Measurements from ENCODE around the gene ROCK2.
"Not testable (repeated sequence)": the region's sequence is repeated elsewhere in the genome, so short reads cannot be mapped to it uniquely, and the experiment has no call there.

The ROCK2 gene

DNA sequence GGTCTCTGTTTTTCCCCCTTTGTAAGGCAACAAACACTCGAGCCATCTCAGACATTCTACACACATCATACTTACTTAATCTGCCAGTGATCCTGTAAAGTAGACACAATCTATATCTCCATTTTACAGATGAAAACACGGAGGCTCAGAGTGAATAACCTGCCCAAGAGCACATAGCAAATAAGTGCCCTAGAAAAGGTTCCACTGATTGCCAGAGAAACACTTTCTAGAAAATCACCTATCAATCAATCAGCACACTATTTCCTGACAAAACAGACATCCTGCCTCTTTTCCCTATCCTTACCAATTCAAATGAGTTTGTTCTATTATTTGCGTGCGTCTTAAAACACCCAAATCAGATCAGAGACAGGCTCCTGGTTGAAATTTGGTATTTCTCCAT, 165.2 kb downstream of the ROCK2 start:
- DNase-seq (ENCODE audit: low spot score) = no peak

DNA sequence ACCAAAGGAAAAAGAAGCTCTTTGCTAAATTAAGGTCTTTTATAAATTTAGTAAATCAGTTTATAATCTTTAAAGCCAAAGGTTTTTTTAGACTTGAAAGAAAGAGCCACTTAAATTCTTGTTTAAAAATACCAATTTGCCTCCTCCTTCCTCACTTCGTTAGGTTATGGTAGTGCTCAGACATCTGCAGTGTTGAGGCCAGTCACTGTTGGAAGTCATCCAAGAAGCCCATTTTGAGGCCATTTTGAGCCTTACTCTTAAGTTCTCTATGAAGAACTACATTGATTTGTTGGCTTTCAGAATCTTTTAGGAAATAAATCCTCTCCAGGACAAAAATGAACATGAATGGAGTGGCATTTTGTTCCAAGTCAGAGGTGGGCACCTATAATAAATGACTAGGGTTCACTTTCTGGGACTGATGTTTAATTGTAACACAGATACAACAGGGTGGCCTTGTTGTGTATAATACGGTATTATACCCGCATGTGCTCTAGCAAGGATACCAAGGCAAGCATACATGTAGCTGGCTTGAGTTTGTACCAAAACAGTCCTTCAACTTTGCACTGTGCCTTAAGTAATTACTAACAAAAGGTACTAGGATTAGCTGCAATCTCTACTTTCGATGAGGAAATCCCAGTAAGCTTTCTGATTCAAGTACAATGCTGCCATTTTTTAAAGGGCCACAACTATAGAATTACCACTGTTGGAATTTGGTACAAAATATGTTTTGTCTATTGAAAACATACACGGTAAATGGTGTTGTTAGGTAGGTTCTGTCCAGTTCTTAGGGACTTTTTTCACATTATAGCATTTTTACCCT, 166.4 kb downstream of the ROCK2 start:
- DNase-seq (ENCODE audit: low spot score) = no peak

DNA sequence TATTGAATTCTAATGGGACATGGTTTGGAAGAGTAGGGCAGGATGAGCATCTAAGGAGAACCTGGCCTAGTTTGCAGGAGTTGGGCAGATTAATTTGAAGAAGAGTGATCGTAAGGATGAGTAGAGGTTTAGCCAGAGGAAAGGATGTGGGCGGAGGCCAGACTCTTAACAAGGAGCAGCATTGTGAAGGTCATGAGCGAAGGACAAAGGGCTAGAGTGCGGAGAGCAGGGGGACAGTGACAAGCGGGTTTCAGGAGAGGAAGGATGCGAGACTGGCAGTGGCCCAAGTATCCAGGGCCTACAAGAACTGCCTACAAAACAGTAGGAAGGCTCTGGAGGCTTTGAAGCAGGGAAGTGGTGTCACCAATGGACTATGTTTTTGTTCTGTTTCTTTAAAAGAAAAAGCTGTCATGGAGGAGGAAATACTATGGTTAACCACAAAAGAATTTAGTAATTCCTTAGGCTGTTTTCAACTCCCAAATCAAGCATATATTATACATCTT, 169.1 kb downstream of the ROCK2 start:
- DNase-seq (ENCODE audit: low spot score) = peak; percentile 75

DNA sequence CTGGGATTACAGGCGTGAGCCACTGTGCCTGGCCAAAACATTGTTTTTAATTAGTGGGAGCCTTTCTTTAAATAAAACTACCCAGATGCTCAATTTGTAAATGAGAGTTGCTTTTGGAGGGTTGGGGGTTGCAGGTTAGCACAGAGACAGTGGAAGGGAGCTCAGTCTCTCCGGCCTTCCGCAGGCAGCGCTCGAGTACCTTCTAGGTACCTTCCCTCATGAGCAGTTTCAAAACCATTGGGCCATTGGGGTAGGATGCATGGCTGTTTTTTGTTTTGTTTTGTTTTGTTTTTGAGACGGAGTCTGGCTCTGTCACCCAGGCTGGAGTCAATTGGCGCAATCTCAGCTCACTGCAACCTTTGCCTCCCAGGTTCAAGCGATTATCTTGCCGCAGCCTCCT, 170.2 kb downstream of the ROCK2 start:
- DNase-seq (ENCODE audit: low spot score) = no peak

DNA sequence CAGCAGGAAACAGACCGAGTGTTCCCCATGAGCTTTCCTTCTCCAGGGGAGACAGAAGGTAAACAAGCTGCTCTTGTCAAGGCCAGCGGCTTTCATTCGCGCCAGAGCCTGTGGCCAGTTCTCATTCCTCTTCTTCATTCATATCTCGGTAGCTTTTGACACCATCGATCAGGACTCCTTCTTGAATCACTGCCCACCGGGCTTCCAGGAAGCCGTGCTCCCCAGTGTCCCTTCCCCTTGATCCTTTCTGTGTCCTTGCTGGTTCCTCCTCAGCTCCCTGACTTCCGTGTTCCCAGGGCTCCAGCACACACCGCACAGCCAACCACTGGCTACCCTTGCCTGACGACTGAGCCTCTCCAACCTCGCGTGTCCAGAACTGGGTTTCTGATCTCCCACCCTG, 175.1 kb downstream of the ROCK2 start:
- DNase-seq (ENCODE audit: low spot score) = no peak

DNA sequence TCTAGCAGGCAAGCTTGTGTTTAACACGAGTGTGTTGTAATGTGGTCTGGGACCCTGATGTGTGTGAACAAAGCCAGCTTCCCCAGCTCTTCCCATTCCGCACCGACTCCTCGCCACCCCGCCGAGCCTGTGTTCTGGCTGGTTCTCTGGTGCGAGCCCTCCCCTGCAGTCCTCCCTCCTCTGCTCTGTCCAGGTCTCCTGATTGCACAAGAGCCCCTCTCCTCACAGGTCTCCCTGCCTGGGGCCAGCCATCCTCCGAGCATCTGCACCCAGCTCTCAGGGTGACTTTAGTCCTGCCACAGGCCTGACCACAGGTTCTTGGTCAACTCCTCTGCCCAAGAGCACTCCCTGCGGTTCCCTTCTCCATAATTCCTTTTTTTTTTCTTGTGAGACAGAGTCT, 175.9 kb downstream of the ROCK2 start:
- DNase-seq (ENCODE audit: low spot score) = no peak

DNA sequence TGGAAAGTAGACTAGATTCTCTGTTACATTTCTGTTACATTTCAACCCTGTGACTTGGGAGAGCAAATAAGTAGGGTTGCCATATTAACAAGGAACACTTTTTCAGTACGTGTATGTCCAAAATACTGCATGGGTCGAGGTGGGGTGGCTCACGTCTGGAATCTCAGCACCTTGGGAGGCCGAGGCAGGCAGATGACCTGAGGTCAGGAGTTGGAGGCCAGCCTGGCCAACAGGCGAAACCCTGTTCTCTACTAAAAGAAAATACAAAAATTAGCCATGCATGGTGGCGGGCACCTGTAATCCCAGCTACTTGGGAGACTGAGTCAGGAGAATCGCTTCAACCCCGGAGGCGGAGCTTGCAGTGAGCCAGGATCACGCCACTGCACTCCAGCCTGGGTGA, 178.0 kb downstream of the ROCK2 start:
- DNase-seq (ENCODE audit: low spot score) = no peak

DNA sequence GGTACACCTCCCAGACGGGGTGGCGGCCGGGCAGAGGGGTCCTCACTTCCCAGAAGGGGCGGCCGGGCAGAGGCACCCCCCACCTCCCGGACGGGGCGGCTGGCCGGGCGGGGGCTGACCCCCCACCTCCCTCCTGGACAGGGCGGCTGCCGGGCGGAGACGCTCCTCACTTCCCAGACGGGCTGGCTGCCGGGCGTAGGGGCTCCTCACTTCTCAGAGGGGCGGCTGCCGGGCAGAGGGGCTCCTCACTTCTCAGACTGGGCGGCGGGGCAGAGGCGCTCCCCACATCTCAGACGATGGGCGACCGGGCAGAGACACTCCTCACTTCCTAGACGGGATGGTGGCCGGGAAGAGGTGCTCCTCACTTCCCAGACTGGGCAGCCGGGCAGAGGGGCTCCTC, 179.4 kb downstream of the ROCK2 start:
- not testable (repeated sequence) for DNase-seq (ENCODE audit: low spot score)

DNA sequence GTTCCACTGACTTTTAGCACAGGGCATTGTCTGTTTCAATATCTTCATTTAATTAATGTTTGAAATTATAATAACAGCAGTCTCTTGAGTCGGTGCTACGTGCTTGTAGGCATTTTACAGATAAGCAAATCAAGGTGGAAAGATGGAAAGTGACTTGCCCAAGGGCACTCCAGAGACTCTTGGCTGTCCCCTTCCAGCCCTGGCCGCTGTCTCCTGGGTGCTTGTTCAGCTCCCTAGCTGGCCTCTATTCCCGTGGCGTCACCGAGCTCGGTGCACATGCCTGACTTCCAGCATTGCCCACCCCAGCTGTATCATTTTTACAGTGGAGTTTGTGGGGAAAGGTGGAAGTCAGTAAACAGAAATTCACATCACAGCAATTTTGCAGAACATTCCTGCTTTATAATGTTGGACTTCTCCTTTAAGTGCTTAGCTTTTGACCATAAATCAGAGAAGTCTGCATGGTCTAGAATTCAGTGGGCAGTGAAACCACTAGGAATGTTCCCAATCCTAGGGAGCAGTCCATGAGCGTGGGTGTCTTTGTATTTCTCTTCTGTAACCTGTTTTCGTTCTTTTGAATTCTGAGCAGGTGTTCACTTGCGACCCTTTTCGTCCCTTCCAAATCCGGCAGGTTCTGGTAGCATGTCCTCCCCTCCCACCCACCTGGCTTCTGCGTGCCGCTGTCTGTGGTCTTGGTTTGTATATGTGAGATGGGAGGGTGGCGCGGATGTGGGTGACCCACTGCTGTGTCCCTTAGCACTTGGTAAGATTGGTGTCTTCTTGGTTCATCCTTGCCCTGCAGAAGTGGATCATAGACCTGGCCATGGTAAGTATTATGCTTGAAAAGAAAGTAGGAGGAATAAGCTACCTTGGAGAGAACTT, 180.8 kb downstream of the ROCK2 start:
- DNase-seq (ENCODE audit: low spot score) = no peak

DNA sequence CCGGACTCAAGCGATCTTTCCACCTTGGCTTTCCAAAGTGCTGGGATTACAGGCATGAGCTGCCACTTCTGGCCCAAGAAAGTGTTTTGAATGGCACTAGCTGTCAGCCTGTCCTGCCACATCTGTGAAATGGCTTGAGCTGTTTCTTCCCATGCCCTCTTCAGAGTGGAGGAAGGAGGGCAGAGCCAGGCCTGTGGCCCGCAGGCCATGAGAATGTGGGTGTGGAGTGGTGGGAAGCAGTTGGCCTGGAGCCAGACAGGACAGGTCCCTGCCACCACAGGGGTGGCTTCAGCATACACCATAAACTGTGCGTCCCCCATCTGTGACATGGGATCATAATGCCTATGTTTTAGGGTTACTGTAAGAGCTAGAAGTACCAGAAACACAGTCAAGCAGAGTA, 182.7 kb downstream of the ROCK2 start:
- DNase-seq (ENCODE audit: low spot score) = no peak

DNA sequence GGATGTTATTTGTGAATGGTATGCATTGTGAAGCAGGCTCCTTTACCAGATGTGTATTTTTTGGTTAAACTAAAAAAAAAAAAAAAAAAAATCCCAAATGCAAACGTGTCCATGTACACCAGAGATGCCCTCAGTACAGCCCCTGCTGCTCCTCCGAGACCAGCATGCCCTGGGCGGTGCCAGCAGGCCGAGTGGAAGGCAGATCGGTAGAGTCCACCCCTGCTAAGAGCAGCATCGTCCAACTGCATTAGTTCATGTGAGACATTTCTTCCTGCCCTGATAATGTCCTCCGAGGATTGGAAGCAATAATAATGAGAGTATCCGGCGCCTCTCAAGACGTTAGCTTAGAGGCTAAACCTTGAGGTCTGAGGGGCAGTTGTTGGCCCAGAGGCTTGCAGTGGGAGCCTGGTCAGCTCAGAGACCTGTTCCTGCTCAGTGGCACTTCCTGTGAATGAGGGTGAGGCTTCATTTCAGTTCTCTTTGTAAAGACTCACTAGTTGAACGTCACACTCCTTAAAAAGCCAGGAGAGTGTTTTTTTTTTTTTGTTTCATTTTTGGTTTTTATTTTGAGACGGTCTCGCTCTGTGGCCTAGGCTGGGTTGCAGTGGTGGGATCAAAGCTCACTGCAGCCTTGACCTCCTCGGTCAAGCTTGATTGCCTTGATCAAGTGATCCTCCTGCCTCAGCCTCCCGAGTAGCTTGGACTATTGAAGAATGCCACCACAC, 183.5 kb downstream of the ROCK2 start:
- DNase-seq (ENCODE audit: low spot score) = no peak

DNA sequence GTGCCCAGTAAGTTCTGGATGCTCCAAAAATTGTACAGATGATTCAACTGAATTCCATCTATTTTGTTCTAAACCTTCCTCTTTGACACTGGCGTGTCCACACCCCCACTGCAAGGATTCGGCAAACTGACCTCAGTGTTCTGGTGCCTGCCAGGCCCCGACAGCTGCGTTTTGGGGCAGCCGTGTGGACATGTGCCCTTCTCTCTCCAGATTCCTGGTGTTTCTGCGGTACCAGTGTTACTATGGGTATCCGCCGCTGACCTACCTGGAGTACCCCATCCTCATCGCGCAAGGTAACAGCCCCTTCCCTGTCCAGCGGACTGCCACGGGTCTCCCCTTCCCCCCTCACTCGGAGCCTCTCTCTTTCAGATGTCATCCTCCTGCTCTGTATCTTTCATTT, 184.2 kb downstream of the ROCK2 start:
- DNase-seq (ENCODE audit: low spot score) = no peak

DNA sequence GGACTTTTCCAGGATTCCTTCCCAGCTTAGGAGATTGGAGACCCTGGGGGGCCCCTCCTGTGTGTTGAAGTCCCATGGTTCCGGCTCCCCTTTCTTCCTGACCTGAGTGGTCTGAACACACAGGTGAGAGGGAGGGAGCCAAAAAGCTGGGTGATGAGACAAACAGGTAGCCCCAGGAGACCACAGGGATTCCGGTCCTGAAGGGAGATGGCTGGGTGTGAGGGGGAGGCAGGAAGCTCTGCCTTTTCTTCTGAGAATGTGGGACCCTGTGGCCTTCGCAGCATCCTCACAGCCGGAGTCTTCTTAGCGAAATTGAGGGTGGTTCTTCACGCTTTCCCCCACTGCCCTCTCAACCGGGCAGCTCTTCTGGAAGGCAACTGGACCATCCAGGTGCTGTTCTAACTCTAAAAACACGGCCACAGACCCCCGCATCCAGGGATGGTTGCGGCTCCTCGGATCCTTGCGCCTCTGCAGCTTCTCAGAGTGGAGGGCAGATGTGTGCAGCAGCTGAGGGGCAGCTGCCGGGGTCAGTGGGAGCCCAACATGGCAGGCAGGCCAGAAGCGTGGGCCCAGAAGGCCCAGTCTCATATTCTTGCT, 184.8 kb downstream of the ROCK2 start:
- DNase-seq (ENCODE audit: low spot score) = no peak

DNA sequence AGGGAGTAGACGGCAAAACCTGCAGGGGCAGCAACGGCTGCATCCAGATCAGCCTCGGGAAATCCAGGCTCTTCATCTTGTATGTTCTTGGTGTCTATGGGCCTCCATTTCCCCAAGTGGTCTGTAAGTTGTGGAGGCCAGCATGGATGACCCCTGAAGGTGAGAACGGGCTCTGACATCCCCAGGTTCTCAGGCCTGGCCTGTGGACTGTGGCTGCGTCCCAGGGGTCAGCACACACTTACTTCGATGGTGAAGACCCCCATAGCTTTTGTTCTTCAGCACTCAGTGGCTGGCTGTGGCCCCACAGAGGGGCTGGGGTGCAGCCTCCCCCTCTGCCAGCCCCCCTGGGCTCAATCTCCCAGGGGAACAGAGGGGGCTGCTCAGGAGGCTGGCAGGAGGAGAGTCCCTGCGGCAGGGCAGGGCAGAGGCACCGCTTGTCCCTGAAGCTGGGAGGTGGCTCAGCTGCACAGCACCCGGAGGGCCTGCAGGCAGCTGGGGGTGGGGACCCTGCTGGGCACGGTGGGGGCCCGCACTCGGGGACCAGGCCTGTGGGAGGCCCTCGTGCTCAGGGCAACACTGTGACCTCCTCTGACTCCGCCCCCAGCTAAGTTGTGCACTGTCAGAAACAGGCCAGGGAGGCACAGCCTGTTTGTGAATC, 185.4 kb downstream of the ROCK2 start:
- DNase-seq (ENCODE audit: low spot score) = no peak

DNA sequence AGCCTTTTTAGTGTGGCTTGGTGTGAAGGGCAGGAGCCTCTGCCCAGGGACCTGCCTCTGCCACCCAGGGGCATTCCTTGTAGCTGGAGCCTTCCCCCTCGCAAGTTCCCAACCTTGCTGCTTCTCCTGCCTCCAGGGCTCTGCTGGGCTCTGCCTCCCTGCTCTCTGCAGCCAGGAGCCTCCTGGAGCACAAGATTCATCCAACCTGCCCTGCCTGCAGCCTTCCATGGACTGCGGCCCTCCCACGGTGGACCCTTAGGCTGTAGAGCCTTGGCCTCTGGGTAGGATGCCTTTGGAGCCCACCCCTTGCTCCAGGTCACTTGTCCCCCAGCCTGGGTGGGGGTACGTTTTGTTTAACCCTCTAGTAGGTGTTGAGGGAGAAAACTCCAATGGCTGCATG, 186.7 kb downstream of the ROCK2 start:
- DNase-seq (ENCODE audit: low spot score) = no peak

DNA sequence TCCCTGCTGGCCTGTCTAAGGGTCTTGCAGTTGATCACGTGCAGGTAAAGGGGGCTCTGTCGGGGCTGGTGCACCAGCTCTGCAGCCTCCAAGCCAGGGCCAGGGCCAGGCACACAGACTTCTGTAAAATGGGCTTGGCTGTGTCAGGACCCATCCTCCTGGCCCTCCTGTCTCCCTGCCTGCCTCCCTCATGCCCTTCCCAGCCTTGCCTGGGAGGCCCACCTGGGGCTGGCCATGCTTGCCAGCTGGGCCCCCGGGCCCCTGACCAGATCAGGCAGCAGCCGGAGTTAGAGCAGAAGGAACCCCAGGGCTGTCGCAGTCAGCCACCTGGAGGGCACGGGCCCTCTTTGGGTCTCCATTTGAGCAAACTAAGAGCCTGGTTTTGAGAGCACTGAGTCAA, 187.1 kb downstream of the ROCK2 start:
- no peak for DNase-seq (ENCODE audit: low spot score)

DNA sequence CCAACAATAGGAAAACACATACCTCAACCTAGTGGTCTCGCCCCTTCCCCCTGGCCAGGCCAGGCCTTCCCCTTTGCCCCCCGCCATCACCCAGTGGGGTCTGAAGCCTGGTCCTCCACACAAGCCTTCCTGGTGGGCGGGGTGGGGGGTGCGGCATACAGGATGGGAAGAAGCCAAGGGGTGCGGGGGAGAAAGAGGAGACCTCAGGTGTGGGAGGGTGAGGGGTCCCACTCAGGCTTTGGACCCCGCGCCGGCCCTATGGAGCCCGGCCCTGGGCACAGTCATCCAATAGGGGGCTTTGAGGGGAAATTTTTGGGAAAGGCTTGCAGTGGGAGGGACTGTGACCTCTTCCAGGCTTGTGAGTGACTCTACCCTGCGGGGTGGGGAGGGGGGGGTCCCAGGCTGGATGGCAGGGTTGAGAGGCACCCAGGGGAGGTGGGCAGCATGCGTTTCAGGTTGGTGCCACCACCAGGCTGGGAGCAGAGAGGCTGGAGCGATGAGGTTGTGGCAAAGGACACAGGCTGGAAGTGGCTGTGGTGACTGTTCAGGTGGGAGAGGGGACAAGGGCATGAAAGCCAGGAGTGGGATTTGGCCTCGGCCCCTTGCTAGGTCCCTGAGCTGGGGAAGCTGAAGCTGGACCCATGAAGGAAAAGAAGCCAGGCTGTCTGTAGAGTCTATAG, 187.9 kb downstream of the ROCK2 start:
- no peak for DNase-seq (ENCODE audit: low spot score)

DNA sequence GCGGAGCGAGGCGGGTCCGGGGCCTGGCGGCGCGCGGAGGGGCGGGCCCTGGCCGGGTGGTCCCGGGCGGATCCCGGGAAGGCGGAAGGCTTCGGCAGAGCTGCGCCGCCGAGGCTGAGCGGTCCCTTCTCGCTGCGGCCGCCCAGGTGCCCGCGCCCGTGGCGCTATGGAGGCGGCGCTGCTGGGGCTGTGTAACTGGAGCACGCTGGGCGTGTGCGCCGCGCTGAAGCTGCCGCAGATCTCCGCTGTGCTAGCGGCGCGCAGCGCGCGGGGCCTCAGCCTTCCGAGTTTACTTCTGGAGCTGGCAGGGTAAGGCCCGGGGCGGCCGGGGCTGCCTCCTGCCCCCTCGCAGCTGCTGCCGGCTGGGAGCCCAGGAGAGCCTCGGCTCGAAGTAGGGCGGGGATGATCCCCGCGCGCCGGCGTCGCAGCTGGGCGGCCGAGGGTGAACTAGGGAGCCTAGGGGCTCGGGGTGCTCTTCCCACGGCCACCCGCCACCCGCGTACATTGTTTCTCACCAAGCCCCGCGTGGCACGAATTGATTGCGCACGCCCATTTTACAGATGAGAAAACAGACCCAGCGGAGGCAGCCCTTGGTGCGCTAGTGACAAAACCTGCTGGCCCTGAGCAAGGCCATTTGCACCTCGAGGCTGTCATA, 188.9 kb downstream of the ROCK2 start, which contains the start of gene SLC66A3:
Gene SLC66A3 (plus strand): TSS at position 87 of the 655 bp plus-strand sequence. CDS start 80 bp downstream, at position 167.
- DNase-seq (ENCODE audit: low spot score) = no peak

DNA sequence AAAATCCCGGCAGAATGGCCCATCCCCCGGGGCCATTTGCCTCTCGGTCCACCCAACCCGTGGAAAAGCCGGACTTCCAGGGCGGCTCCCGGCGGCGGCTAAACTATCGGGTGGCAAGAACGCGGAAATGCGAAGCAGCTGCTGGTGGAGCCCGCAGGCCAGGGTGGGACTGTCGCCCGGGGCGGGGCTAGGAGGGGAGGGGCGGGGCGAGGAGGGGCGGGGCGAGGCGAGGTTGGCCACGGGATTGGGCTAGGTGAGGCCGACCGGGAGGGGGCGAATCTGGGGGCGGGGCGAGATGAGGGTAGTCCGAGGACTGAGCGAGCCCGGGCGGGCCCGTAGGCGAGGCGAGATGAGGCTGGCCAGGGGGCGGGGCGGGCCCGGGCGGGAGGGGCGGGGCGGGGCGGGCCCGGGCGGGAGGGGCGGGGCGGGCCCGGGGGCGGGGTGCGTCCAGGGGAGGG, 189.5 kb downstream of the ROCK2 start:
- peak; percentile 100 for DNase-seq (ENCODE audit: low spot score)

All from AG08395 (cell line).